BLaER1 (cell line): ENCODE results near the gene IL19.

Experiments used
- H3K27ac ChIP-seq: shearing (Covaris generic); formaldehyde crosslinking; 2 replicates; pipeline ENCODE4 v1.8.1; 2022
- H3K27me3 ChIP-seq: shearing (Covaris generic); formaldehyde crosslinking; 2 replicates; pipeline ENCODE4 v1.8.1; 2022
- H3K36me3 ChIP-seq: shearing (Covaris generic); formaldehyde crosslinking; 2 replicates; pipeline ENCODE4 v1.8.1; 2022
- H3K4me1 ChIP-seq: shearing (Covaris generic); formaldehyde crosslinking; 2 replicates; pipeline ENCODE4 v1.8.1; 2022
- H3K4me2 ChIP-seq: shearing (Covaris generic); formaldehyde crosslinking; 2 replicates; pipeline ENCODE4 v1.8.1; 2022
- H3K4me3 ChIP-seq: shearing (Covaris generic); formaldehyde crosslinking; 2 replicates; pipeline ENCODE4 v1.8.1; 2022
- H3K9ac ChIP-seq: shearing (Covaris generic); formaldehyde crosslinking; 2 replicates; pipeline ENCODE4 v1.8.1; 2022
- H3K9me3 ChIP-seq: shearing (Covaris generic); formaldehyde crosslinking; 2 replicates; pipeline ENCODE4 v1.8.1; 2022
- H4K20me1 ChIP-seq: shearing (Covaris generic); formaldehyde crosslinking; 2 replicates; pipeline ENCODE4 v1.8.1; 2022
- Cebpa-rat ChIP-seq: shearing (Covaris generic); IDR thresholded peaks from 2 replicates; pipeline ENCODE4 v1.8.1; 2022

The IL19 gene

GRCh38 chr1:206864939-206865671 is 94.5 kb downstream of the IL19 start, which contains the start of gene IL20:
TSS of gene IL20 (plus strand) at chr1:206865623. CDS start at chr1:206865853, 230 bp downstream.
- Histone ChIP-seq H3K27me3 (no peaks in the 10 kb centered on the region), H3K27ac (no peak within 1 kb of the TSS), H3K9me3 (no peaks in the 10 kb centered on the region), H3K36me3 (no peaks in the 10 kb centered on the region), H3K4me1 (peaks cover 8% of the 10 kb centered on the region), H3K9ac (no peak within 1 kb of the TSS), H3K4me2 (no peak within 1 kb of the TSS), H3K4me3 (no peak within 1 kb of the TSS), H4K20me1 (no peaks in the 10 kb centered on the region)
- no peak for TF ChIP-seq Cebpa-rat

- H3K27me3 ChIP-seq = no peaks in the 10 kb centered on the region
- H3K4me2 ChIP-seq = no peak overlapping the region
- H3K4me3 ChIP-seq = no peak overlapping the region
- H3K4me1 ChIP-seq = peaks cover 18% of the 10 kb centered on the region
- H3K9me3 ChIP-seq = no peaks in the 10 kb centered on the region
- H3K9ac ChIP-seq = no peak overlapping the region
- no peak for TF ChIP-seq Cebpa-rat
- no peaks in the 10 kb centered on the region for H4K20me1 ChIP-seq
- H3K27ac ChIP-seq = no peak overlapping the region
- no peaks in the 10 kb centered on the region for H3K36me3 ChIP-seq
These were observed 95.5 kb downstream of the IL19 start for GRCh38 chr1:206866062-206866461.

GRCh38 chr1:206867239-206867638 is 96.7 kb downstream of the IL19 start:
- H3K4me1 ChIP-seq = peaks cover 18% of the 10 kb centered on the region
- no peaks in the 10 kb centered on the region for H3K27me3 ChIP-seq
- no peak overlapping the region for H3K4me2 ChIP-seq
- no peak for TF ChIP-seq Cebpa-rat
- no peak overlapping the region for H3K27ac ChIP-seq
- no peak overlapping the region for H3K4me3 ChIP-seq
- H4K20me1 ChIP-seq = no peaks in the 10 kb centered on the region
- H3K36me3 ChIP-seq = no peaks in the 10 kb centered on the region
- H3K9me3 ChIP-seq = peaks cover 7% of the 10 kb centered on the region
- no peak overlapping the region for H3K9ac ChIP-seq

GRCh38 chr1:206867716-206868115 is 97.1 kb downstream of the IL19 start:
- Histone ChIP-seq H3K9me3 (peaks cover 11% of the 10 kb centered on the region), H3K27me3 (no peaks in the 10 kb centered on the region), H3K27ac (no peak overlapping the region), H3K9ac (no peak overlapping the region), H3K4me3 (no peak overlapping the region), H3K4me2 (no peak overlapping the region), H4K20me1 (no peaks in the 10 kb centered on the region), H3K4me1 (peaks cover 18% of the 10 kb centered on the region), H3K36me3 (no peaks in the 10 kb centered on the region)
- TF ChIP-seq Cebpa-rat = no peak

- no peak overlapping the region for H3K4me3 ChIP-seq
- H3K27me3 ChIP-seq = no peaks in the 10 kb centered on the region
- H3K4me1 ChIP-seq = peaks cover 18% of the 10 kb centered on the region
- no peak overlapping the region for H3K27ac ChIP-seq
- no peak for TF ChIP-seq Cebpa-rat
- H3K9ac ChIP-seq = no peak overlapping the region
- no peak overlapping the region for H3K4me2 ChIP-seq
- no peaks in the 10 kb centered on the region for H4K20me1 ChIP-seq
- H3K36me3 ChIP-seq = no peaks in the 10 kb centered on the region
- H3K9me3 ChIP-seq = peaks cover 17% of the 10 kb centered on the region
These were observed 97.7 kb downstream of the IL19 start for GRCh38 chr1:206868264-206868663.

GRCh38 chr1:206872139-206872538 is 101.6 kb downstream of the IL19 start:
- Histone ChIP-seq H3K4me3 (no peak overlapping the region), H3K27ac (no peak overlapping the region), H3K9ac (no peak overlapping the region), H4K20me1 (no peaks in the 10 kb centered on the region), H3K4me2 (no peak overlapping the region), H3K4me1 (peaks cover 18% of the 10 kb centered on the region), H3K27me3 (no peaks in the 10 kb centered on the region), H3K36me3 (no peaks in the 10 kb centered on the region), H3K9me3 (peaks cover 39% of the 10 kb centered on the region)
- TF ChIP-seq Cebpa-rat = no peak

GRCh38 chr1:206873603-206874188 is 103.1 kb downstream of the IL19 start:
- H3K9me3 ChIP-seq = peaks cover 55% of the 10 kb centered on the region
- no peaks in the 10 kb centered on the region for H4K20me1 ChIP-seq
- H3K9ac ChIP-seq = no peak overlapping the region
- no peak overlapping the region for H3K4me2 ChIP-seq
- TF ChIP-seq Cebpa-rat = no peak
- H3K36me3 ChIP-seq = no peaks in the 10 kb centered on the region
- H3K27me3 ChIP-seq = no peaks in the 10 kb centered on the region
- no peak overlapping the region for H3K4me3 ChIP-seq
- H3K4me1 ChIP-seq = peaks cover 18% of the 10 kb centered on the region
- H3K27ac ChIP-seq = no peak overlapping the region

GRCh38 chr1:206875752-206876377 is 105.3 kb downstream of the IL19 start:
- Histone ChIP-seq H3K27me3 (no peaks in the 10 kb centered on the region), H3K27ac (no peak overlapping the region), H3K9ac (no peak overlapping the region), H3K4me2 (no peak overlapping the region), H3K36me3 (no peaks in the 10 kb centered on the region), H3K9me3 (peaks cover 67% of the 10 kb centered on the region), H3K4me3 (no peak overlapping the region), H3K4me1 (peaks cover 2% of the 10 kb centered on the region), H4K20me1 (no peaks in the 10 kb centered on the region)
- no peak for TF ChIP-seq Cebpa-rat

- Histone ChIP-seq H3K4me1 (no peaks in the 10 kb centered on the region), H3K27ac (no peak overlapping the region), H3K9me3 (peaks cover 48% of the 10 kb centered on the region), H3K4me3 (no peak overlapping the region), H3K9ac (no peak overlapping the region), H3K4me2 (no peak overlapping the region), H3K27me3 (no peaks in the 10 kb centered on the region), H4K20me1 (no peaks in the 10 kb centered on the region), H3K36me3 (no peaks in the 10 kb centered on the region)
- TF ChIP-seq Cebpa-rat = no peak
These were observed 107.9 kb downstream of the IL19 start for GRCh38 chr1:206878456-206878855.

GRCh38 chr1:206880314-206880713 is 109.7 kb downstream of the IL19 start:
- Histone ChIP-seq H3K27me3 (no peaks in the 10 kb centered on the region), H3K9ac (no peak overlapping the region), H3K9me3 (peaks cover 45% of the 10 kb centered on the region), H4K20me1 (no peaks in the 10 kb centered on the region), H3K4me1 (no peaks in the 10 kb centered on the region), H3K27ac (no peak overlapping the region), H3K36me3 (no peaks in the 10 kb centered on the region), H3K4me3 (no peak overlapping the region), H3K4me2 (no peak overlapping the region)
- TF ChIP-seq Cebpa-rat = no peak
